IMR-90 (cell line): ENCODE data around the gene ZSCAN9. TPM values are rescaled to one million over a fixed set of nuclear protein-coding genes. Genes with fewer than 3 reads are reported as not detected.

Experiments
- ATAC-seq: fragments of 200-7000 bp; cut with Tn5 transposase; 2 replicates; pipeline ENCODE4 v1.9.1; 2020; ENCODE audit warnings: low read depth, mild to moderate bottlenecking, moderate library complexity
- BruUV-seq: library from RNA; stranded (reverse); fragments of 400-500 nt; replicated peaks from 2 replicates; lab custom pipeline; 2021; lab: Mats Ljungman, UMichigan
- CTCF ChIA-PET: fragments of 300-600 bp; formaldehyde crosslinking; extraction: SDS; loops from one replicate; lab custom pipeline; 2021; ENCODE audit warnings: antibody characterized with exemption; lab: Yijun Ruan, JAX
- POLR2A ChIA-PET: fragments of 300-600 bp; sonication (Branson Sonifier 250); formaldehyde crosslinking; loops from one replicate; lab custom pipeline; 2022; ENCODE audit warnings: antibody characterized with exemption; ENCODE audit not compliant: unreplicated experiment; lab: Charles Lee
- DNase-seq: peaks from one replicate; pipeline ENCODE4 v3.0.0; 2013
- H2AFZ ChIP-seq: replicated peaks from 2 replicates; pipeline ENCODE3; 2013; ENCODE audit warnings: low read length, mild to moderate bottlenecking; ENCODE audit not compliant: poor library complexity
- H2AK5ac ChIP-seq: 2 replicates; pipeline ENCODE4 v1.6.1; 2013; ENCODE audit warnings: low read depth, low read length, inconsistent platforms
- H2AK9ac ChIP-seq: replicated peaks from 2 replicates; pipeline ENCODE3; 2013; ENCODE audit warnings: mild to moderate bottlenecking, low read depth, low read length, moderate library complexity; ENCODE audit not compliant: poor library complexity
- H2BK120ac ChIP-seq: 2 replicates; pipeline ENCODE4 v1.6.1; 2013; ENCODE audit warnings: low read depth, low read length, inconsistent platforms
- H2BK15ac ChIP-seq: 3 replicates; pipeline ENCODE4 v1.6.1; 2013; ENCODE audit warnings: low read depth, low read length, inconsistent platforms
- H2BK20ac ChIP-seq: 2 replicates; pipeline ENCODE4 v1.6.1; 2013; ENCODE audit warnings: low read depth, mild to moderate bottlenecking, inconsistent platforms, low read length, moderate library complexity
- H2BK5ac ChIP-seq: 2 replicates; pipeline ENCODE4 v1.6.1; 2013; ENCODE audit warnings: mild to moderate bottlenecking, low read depth, low read length, inconsistent platforms; ENCODE audit not compliant: poor library complexity, severe bottlenecking
- H3K14ac ChIP-seq: replicated peaks from 2 replicates; pipeline ENCODE4 v1.6.1; 2013; ENCODE audit warnings: low read depth, low read length, inconsistent platforms
- H3K18ac ChIP-seq: 2 replicates; pipeline ENCODE4 v1.6.1; 2013; ENCODE audit warnings: low read depth, low read length, control low read depth
- H3K23ac ChIP-seq: 2 replicates; pipeline ENCODE4 v1.6.1; 2013; ENCODE audit warnings: low read depth, low read length, inconsistent platforms
- H3K27ac ChIP-seq: 2 replicates; pipeline ENCODE4 v1.5.1; 2013; ENCODE audit warnings: mild to moderate bottlenecking, control low read depth, low read length; ENCODE audit not compliant: insufficient read depth
- H3K27me3 ChIP-seq: 2 replicates; pipeline ENCODE4 v1.6.1; 2013; ENCODE audit warnings: low read length; ENCODE audit not compliant: control insufficient read depth, insufficient read depth
- H3K36me3 ChIP-seq: 2 replicates; pipeline ENCODE4 v1.6.1; 2013; ENCODE audit warnings: low read length, mixed read lengths; ENCODE audit not compliant: control insufficient read depth, insufficient read depth
- H3K4ac ChIP-seq: 2 replicates; pipeline ENCODE4 v1.6.1; 2013; ENCODE audit warnings: low read depth, low read length, inconsistent platforms
- H3K4me1 ChIP-seq: 2 replicates; pipeline ENCODE4 v1.6.1; 2013; ENCODE audit warnings: low read length, mixed read lengths; ENCODE audit not compliant: control insufficient read depth, insufficient read depth
- H3K4me2 ChIP-seq: 2 replicates; pipeline ENCODE4 v1.6.1; 2013; ENCODE audit warnings: low read depth, mild to moderate bottlenecking, control low read depth, low read length, moderate library complexity
- H3K4me3 ChIP-seq: 2 replicates; pipeline ENCODE4 v1.5.1; 2013; ENCODE audit warnings: low read depth, mild to moderate bottlenecking, control low read depth, low read length, moderate library complexity; ENCODE audit not compliant: insufficient read depth
- H3K56ac ChIP-seq: 2 replicates; pipeline ENCODE4 v1.6.1; 2013; ENCODE audit warnings: low read length, inconsistent platforms; ENCODE audit not compliant: insufficient read depth; ENCODE audit errors: extremely low read depth
- H3K79me1 ChIP-seq, 2 experiments: 2 replicates each; pipeline ENCODE4 v1.6.1; 2013; ENCODE audit warnings: low read length in 2 of 2, inconsistent platforms in 1 of 2, low read depth in 1 of 2
- H3K9ac ChIP-seq: 2 replicates; pipeline ENCODE4 v1.6.1; 2013; ENCODE audit warnings: low read depth, low read length, control low read depth
- H3K9me1 ChIP-seq: 2 replicates; pipeline ENCODE4 v1.6.1; 2013; ENCODE audit warnings: low read length, inconsistent platforms; ENCODE audit not compliant: insufficient read depth
- H3K9me3 ChIP-seq: 2 replicates; pipeline ENCODE4 v1.6.1; 2013; ENCODE audit warnings: low read length; ENCODE audit not compliant: control insufficient read depth, insufficient read depth
- H4K20me1 ChIP-seq: 2 replicates; pipeline ENCODE4 v1.6.1; 2013; ENCODE audit warnings: low read length, inconsistent platforms; ENCODE audit not compliant: insufficient read depth
- H4K5ac ChIP-seq: 2 replicates; pipeline ENCODE4 v1.6.1; 2013; ENCODE audit warnings: mild to moderate bottlenecking, low read depth, low read length, control low read depth
- H4K8ac ChIP-seq, 2 experiments: 2 replicates each; pipeline ENCODE4 v1.6.1; 2013; ENCODE audit warnings: low read depth in 2 of 2, low read length in 2 of 2, control low read depth in 1 of 2, inconsistent platforms in 1 of 2
- H4K91ac ChIP-seq: 2 replicates; pipeline ENCODE4 v1.6.1; 2013; ENCODE audit warnings: low read depth, low read length, inconsistent platforms; ENCODE audit not compliant: insufficient read depth
- MAZ ChIP-seq: IDR thresholded peaks from 2 replicates; pipeline ENCODE4 v1.6.1; 2012; ENCODE audit warnings: low read depth, mild to moderate bottlenecking, low read length, improper control_type of control experiment, moderate library complexity, borderline replicate concordance
- MXI1 ChIP-seq: IDR thresholded peaks from 2 replicates; pipeline ENCODE4 v1.6.1; 2012; ENCODE audit warnings: low read depth, mild to moderate bottlenecking, low read length, moderate library complexity, borderline replicate concordance
- NFE2L2 ChIP-seq: fragments of 150-350 bp; IDR thresholded peaks from 2 replicates; pipeline ENCODE4 v1.6.1; 2016; ENCODE audit warnings: low read depth, mild to moderate bottlenecking, low read length
- WGBS, 2 experiments: methylation state at CpG; one replicate each; pipeline versions ENCODE4 v1.1.5 to v1.1.7; 2013; ENCODE audit warnings: missing lambda C conversion rate in 2 of 2; ENCODE audit not compliant: insufficient read length in 1 of 2; ENCODE audit errors: extremely low coverage in 2 of 2; 5-methylcytosine and 5-hydroxymethylcytosine counted together
- dilution Hi-C: fragments of 300-500 bp; cut with HindIII; formaldehyde crosslinking; loops from one replicate; pipeline ENCODE4 v1.14.3; 2018; ENCODE audit warnings: low sequenced_read_pairs; ENCODE audit not compliant: unreplicated experiment
- in situ Hi-C: fragments of 300-500 bp; cut with MboI; formaldehyde crosslinking; loops from 3 replicates; pipeline ENCODE4 v1.14.3; 2019; ENCODE audit warnings: low sequenced_read_pairs, inconsistent platforms, mixed read lengths
- intact Hi-C: fragments of 100-400 bp; cut with micrococcal nuclease; formaldehyde crosslinking; loops from 2 replicates; pipeline ENCODE4 v1.10.0; 2022
- polyA plus RNA-seq, 3 experiments: library from polyadenylated mRNA; depleted of rRNA; stranded (reverse); fragments of >200 nt; gene quantifications; 2 replicates each; pipeline ENCODE4 v1.2.3, GENCODE V29; 2012; ENCODE audit warnings: low replicate concordance in 1 of 3
- total RNA-seq: library from RNA; depleted of rRNA; stranded (reverse); fragments of >200 nt; gene quantifications from 2 replicates; pipeline ENCODE4 v1.2.3, GENCODE V29; 2012

ZSCAN9 gene
- total and polyA plus RNA-seq, 2 of the 4 experiments (the other 2 are of a cell fraction) = 13.7 to 17.7 TPM

DNA sequence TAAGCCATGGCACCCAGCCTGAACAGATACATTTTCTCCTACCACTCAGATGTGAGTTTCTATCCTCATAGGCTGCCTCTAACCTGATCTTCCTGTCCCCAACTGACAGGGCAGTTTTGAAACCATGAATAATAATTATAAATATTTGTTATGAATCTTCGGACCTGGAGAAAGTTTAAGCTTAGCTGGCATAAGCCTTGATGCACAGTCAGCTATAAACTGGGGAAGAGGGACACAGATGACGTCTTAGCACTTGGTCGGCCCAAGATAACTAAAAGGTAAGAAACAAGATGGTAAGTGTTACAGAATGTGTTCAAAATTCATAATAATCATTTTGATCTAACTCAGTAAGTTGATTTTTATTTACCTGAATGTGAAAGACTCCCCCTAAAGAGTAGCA lies 18.9 kb downstream of the ZSCAN9 start:
- H2AK5ac ChIP-seq = no peak overlapping the region
- H4K91ac ChIP-seq = no peak overlapping the region
- peaks cover 29% of the 10 kb centered on the region for H3K36me3 ChIP-seq
- no peak overlapping the region for H3K18ac ChIP-seq
- H2BK5ac ChIP-seq = no peak overlapping the region
- DNase-seq (no peak), ATAC-seq (no peak)
- no peaks in the 10 kb centered on the region for H3K9me1 ChIP-seq
- no peak overlapping the region for H3K56ac ChIP-seq
- H2AFZ ChIP-seq = no peak overlapping the region
- no peak overlapping the region for H3K14ac ChIP-seq
- no peaks in the 10 kb centered on the region for H3K27me3 ChIP-seq
- no peak overlapping the region for H3K27ac ChIP-seq
- no peaks in the 10 kb centered on the region for H3K9me3 ChIP-seq
- CTCF ChIA-PET = interaction anchor here (1.3 kb wide), 1 partner anchor 21 kb away, joined by 5 read pairs; no protein-coding TSS in a partner anchor
- H2BK15ac ChIP-seq = no peak overlapping the region
- no peak overlapping the region for H4K5ac ChIP-seq
- no peak overlapping the region for H3K9ac ChIP-seq
- TF ChIP-seq MAZ = no peak
- no peak for TF ChIP-seq MXI1
- TF ChIP-seq NFE2L2 = no peak
- H2BK20ac ChIP-seq = no peak overlapping the region
- H2AK9ac ChIP-seq = no peak overlapping the region
- no peak overlapping the region for H2BK120ac ChIP-seq
- no peaks in the 10 kb centered on the region; a peak in 1 of 4 replicates for H3K79me1 ChIP-seq
- no peak overlapping the region for H3K4me3 ChIP-seq
- H3K4me2 ChIP-seq = no peak overlapping the region
- intact Hi-C loops = no loop called here
- no peak overlapping the region for H3K23ac ChIP-seq
- dilution Hi-C loops = no loop called here
- in situ Hi-C loops = no loop called here
- no CpG with 5 or more reads among the region's 3 CpGs for WGBS, 2 experiments
- no peak overlapping the region for H4K8ac ChIP-seq
- POLR2A ChIA-PET = no interaction called here
- H3K4ac ChIP-seq = no peak overlapping the region
- no peaks in the 10 kb centered on the region for H4K20me1 ChIP-seq
- H3K4me1 ChIP-seq = no peaks in the 10 kb centered on the region
- BruUV-seq = no TSS peak
